NCI-H2107 treated with DMSO at 0.1 percent for 48 hours (cell line): ENCODE data around the gene PFDN1.
"Not testable (repeated sequence)": the region's sequence is repeated elsewhere in the genome, so short reads cannot be mapped to it uniquely, and the experiment has no call there.

ENCODE experiments used
- DNase-seq: peaks from one replicate; lab custom pipeline; 2025; ENCODE audit not compliant: unreplicated experiment; lab: John Stamatoyannopoulos, UW

PFDN1 gene

GRCh38 chr5:140217299-140218026, 85.4 kb downstream of the PFDN1 start:
- no peak for DNase-seq

- DNase-seq = no peak
Observed at GRCh38 chr5:140216478-140217074, 86.3 kb downstream of the PFDN1 start.

- DNase-seq = no peak
Observed at GRCh38 chr5:140215276-140215675, 87.6 kb downstream of the PFDN1 start.

GRCh38 chr5:140214831-140215230, 88.1 kb downstream of the PFDN1 start:
- no peak for DNase-seq

GRCh38 chr5:140213370-140213983, 89.4 kb downstream of the PFDN1 start:
- no peak for DNase-seq

GRCh38 chr5:140208065-140208464, 94.8 kb downstream of the PFDN1 start:
- no peak for DNase-seq

- no peak for DNase-seq
Observed at GRCh38 chr5:140207250-140207964, 95.5 kb downstream of the PFDN1 start.

- DNase-seq = no peak
Observed at GRCh38 chr5:140205952-140206351, 96.9 kb downstream of the PFDN1 start.

- DNase-seq = no peak
Observed at GRCh38 chr5:140205216-140205615, 97.7 kb downstream of the PFDN1 start.

- no peak for DNase-seq
Observed at GRCh38 chr5:140202610-140203009, 100.3 kb downstream of the PFDN1 start.

- DNase-seq = no peak
Observed at GRCh38 chr5:140202078-140202477, 100.8 kb downstream of the PFDN1 start.

- not testable (repeated sequence) for DNase-seq
Observed at GRCh38 chr5:140198915-140199314, 104.0 kb downstream of the PFDN1 start.

GRCh38 chr5:140197023-140197422, 105.9 kb downstream of the PFDN1 start:
- DNase-seq = no peak

- no peak for DNase-seq
Observed at GRCh38 chr5:140196115-140196814, 106.6 kb downstream of the PFDN1 start.
